GM12892 (cell line): ENCODE data around the gene ULK4.

ENCODE experiments used
- POLR2A ChIP-seq: IDR thresholded peaks from 2 replicates; pipeline ENCODE4 v1.6.1; 2011; ENCODE audit warnings: low read depth, low read length, control low read depth
- POLR2AphosphoS5 ChIP-seq: IDR thresholded peaks from 2 replicates; pipeline ENCODE4 v1.6.1; 2011; ENCODE audit warnings: low read depth, low read length, control low read depth
- TAF1 ChIP-seq: IDR thresholded peaks from 2 replicates; pipeline ENCODE4 v1.6.1; 2011; ENCODE audit warnings: low read depth, mild to moderate bottlenecking, control low read depth, low read length, borderline replicate concordance

DNA sequence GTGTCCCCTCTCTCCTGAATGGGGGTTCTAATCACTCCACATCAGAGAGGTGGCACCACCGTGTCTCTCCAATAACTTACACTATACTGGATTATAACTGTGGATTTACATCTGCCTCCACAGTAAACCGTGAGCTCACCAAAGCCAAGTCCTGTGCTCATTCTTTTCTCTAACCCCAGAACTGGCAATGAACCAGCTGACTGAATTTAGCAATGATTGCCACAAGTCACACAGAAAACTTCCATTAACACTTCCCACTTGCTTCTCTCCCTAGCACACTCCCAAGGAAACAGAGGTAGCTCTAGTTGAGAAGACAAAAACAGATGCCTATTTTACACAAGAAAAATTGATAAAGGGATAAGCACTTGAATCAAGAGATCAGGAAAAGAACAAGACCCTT is 361.3 kb downstream of the ULK4 start:
- TF ChIP-seq POLR2AphosphoS5 (no peak), POLR2A (no peak), TAF1 (no peak)
